HepG2 (cell line): ENCODE data around the gene SCAMP3. TPM values are rescaled to one million over a fixed set of nuclear protein-coding genes. Genes with fewer than 3 reads are reported as not detected.
A peak's percentile ranks its signal among the peaks of the same experiment; 100 is the strongest.

ENCODE experiments used
- ELF1 ChIP-seq: sonication (generic); formaldehyde crosslinking; IDR thresholded peaks from 2 replicates; pipeline ENCODE4 v1.4.0; 2020; ENCODE audit warnings: missing genetic modification reagents
- HES4 ChIP-seq: sonication (generic); formaldehyde crosslinking; IDR thresholded peaks from 2 replicates; pipeline ENCODE4 v1.9.0; 2021; ENCODE audit warnings: mild to moderate bottlenecking, missing genetic modification reagents, borderline replicate concordance
- NFE2L1 ChIP-seq: sonication (generic); formaldehyde crosslinking; IDR thresholded peaks from 2 replicates; pipeline ENCODE4 v1.4.0; 2020; ENCODE audit warnings: missing genetic modification reagents, mild to moderate bottlenecking, borderline replicate concordance
- SP2 ChIP-seq: sonication (generic); formaldehyde crosslinking; IDR thresholded peaks from 2 replicates; pipeline ENCODE4 v1.5.1; 2020; ENCODE audit warnings: mild to moderate bottlenecking, missing genetic modification reagents
- XRCC5 ChIP-seq: fragments of 200-400 bp; formaldehyde crosslinking; optimal IDR thresholded peaks from 2 replicates; pipeline ENCODE3; 2017; ENCODE audit warnings: mild to moderate bottlenecking, low read length
- YY1 ChIP-seq: IDR thresholded peaks from 2 replicates; pipeline ENCODE4 v1.6.1; 2011; ENCODE audit warnings: low read length, low read depth, moderate library complexity, mild to moderate bottlenecking; ENCODE audit not compliant: insufficient read depth, insufficient replicate concordance
- ZFP62 ChIP-seq: sonication (generic); formaldehyde crosslinking; IDR thresholded peaks from 2 replicates; pipeline ENCODE4 v1.4.0; 2020; ENCODE audit warnings: missing genetic modification reagents
- ZNF138 ChIP-seq: sonication (generic); formaldehyde crosslinking; IDR thresholded peaks from 2 replicates; pipeline ENCODE4 v1.5.0; 2020; ENCODE audit warnings: mild to moderate bottlenecking, low read depth, missing genetic modification reagents
- ZNF251 ChIP-seq: sonication (generic); formaldehyde crosslinking; IDR thresholded peaks from 2 replicates; pipeline ENCODE4 v1.9.0; 2021; ENCODE audit warnings: mild to moderate bottlenecking, missing genetic modification reagents
- ZNF550 ChIP-seq: sonication (generic); formaldehyde crosslinking; IDR thresholded peaks from 2 replicates; pipeline ENCODE4 v1.4.0; 2020; ENCODE audit warnings: mild to moderate bottlenecking, missing genetic modification reagents, borderline replicate concordance
- ZNF761 ChIP-seq: sonication (generic); formaldehyde crosslinking; conservative IDR thresholded peaks from 2 replicates; pipeline ENCODE4 v1.4.0; 2020; ENCODE audit warnings: mild to moderate bottlenecking, missing genetic modification reagents
- ZNF841 ChIP-seq: sonication (generic); formaldehyde crosslinking; IDR thresholded peaks from 2 replicates; pipeline ENCODE4 v1.8.1; 2023; ENCODE audit warnings: missing genetic modification reagents, borderline replicate concordance
- polyA plus RNA-seq, 8 experiments: library from polyadenylated mRNA; depleted of rRNA in 3 of 8; stranded (reverse) in 7 of 8; unstranded in 1 of 8; fragments of >200 nt; fragmentation: Illumina TruSeq in 4 of 8; extraction: Trizol in 4 of 8; gene quantifications; 2 replicates each; pipeline versions ENCODE4 v1.2.1 to v1.2.3, GENCODE V29; 2011 to 2016; ENCODE audit warnings: low read depth in 4 of 8, missing spikeins in 1 of 8, mixed read lengths in 1 of 8; ENCODE audit not compliant: insufficient read depth in 1 of 8
- total RNA-seq, 5 experiments: library from RNA; depleted of rRNA; stranded (reverse); fragments of >200 nt; fragmentation: Illumina TruSeq; extraction: Trizol; gene quantifications; 2 replicates each; pipeline ENCODE4 v1.2.3, GENCODE V29; 2016; ENCODE audit warnings: low read depth in 1 of 5
- TF ChIP-seq, protein P1 (sequence below): sonication (generic); formaldehyde crosslinking; IDR thresholded peaks from 2 replicates; pipeline ENCODE4 v1.8.0; 2022; ENCODE audit warnings: mild to moderate bottlenecking, missing genetic modification reagents, moderate library complexity
- TF ChIP-seq, protein P2 (sequence below): sonication (generic); formaldehyde crosslinking; IDR thresholded peaks from 2 replicates; pipeline ENCODE4 v1.8.0; 2022; ENCODE audit warnings: mild to moderate bottlenecking, missing genetic modification reagents, moderate library complexity
- TF ChIP-seq, protein P3 (sequence below): sonication (generic); formaldehyde crosslinking; IDR thresholded peaks from 2 replicates; pipeline ENCODE4 v1.9.0; 2021; ENCODE audit warnings: mild to moderate bottlenecking, missing genetic modification reagents
- TF ChIP-seq, protein P4 (sequence below): sonication (generic); formaldehyde crosslinking; IDR thresholded peaks from 2 replicates; pipeline ENCODE4 v1.4.0; 2020; ENCODE audit warnings: missing genetic modification reagents

Gene SCAMP3
- total and polyA plus RNA-seq, 2 of the 13 experiments (the other 11 are each of a cell fraction or from before 2014, with no cell fraction given) = 46.8 to 83.3 TPM

DNA sequence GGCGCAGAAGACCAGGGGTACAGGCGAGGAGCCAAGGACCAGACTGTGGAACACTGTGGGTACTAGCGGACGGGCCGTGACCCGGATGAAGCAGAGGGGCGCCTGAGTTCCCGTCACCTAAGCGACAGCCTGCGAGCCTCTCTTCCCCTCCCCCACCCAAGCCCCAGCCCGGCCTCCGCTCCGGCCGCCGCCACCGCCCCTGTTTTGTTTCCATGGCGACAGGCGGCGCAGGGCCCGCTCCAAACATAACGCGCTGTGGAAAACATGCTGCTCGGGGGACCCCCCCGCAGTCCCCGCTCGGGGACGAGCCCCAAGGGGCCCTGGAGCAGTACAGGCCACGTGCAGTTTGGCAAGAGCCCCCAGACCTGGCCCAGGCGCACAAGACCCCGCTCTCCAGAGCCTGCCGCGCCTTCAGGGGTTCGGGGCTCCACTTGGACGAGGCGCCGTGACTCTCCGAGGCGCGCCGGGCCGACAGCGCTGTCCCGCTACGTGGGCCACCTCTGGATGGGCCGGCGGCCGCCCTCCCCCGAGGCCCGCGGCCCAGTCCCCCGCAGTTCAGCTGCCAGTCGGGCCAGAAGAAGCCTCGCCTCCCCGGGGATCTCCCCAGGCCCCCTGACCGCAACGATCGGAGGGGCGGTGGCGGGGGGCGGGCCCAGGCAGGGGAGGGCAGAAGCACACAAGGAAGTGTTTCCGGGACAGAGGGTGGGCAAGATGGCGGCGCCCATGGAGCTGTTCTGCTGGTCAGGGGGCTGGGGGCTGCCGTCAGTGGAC is 53.4 kb downstream of the SCAMP3 start, which contains the start of gene MTX1 (continued):
- TF ChIP-seq, protein P1, sequence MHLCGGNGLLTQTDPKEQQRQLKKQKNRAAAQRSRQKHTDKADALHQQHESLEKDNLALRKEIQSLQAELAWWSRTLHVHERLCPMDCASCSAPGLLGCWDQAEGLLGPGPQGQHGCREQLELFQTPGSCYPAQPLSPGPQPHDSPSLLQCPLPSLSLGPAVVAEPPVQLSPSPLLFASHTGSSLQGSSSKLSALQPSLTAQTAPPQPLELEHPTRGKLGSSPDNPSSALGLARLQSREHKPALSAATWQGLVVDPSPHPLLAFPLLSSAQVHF = no peak
- TF ChIP-seq ZNF138 (CRISPR knock-in tag) (no peak; the same call in 1 of the 2 replicates), SP2 (CRISPR knock-in tag) (peak; percentile 75), ZNF841 (no peak), ZNF761 (CRISPR knock-in tag) (no peak), YY1 (peak; percentile 98), ZFP62 (no peak), NFE2L1 (no peak), HES4 (peak; percentile 17; the same call in 1 of the 2 replicates), XRCC5 (no peak), ZNF251 (no peak), ZNF550 (no peak), ELF1 (peak; percentile 38; the same call in 1 of the 2 replicates)
- TF ChIP-seq, protein P2, sequence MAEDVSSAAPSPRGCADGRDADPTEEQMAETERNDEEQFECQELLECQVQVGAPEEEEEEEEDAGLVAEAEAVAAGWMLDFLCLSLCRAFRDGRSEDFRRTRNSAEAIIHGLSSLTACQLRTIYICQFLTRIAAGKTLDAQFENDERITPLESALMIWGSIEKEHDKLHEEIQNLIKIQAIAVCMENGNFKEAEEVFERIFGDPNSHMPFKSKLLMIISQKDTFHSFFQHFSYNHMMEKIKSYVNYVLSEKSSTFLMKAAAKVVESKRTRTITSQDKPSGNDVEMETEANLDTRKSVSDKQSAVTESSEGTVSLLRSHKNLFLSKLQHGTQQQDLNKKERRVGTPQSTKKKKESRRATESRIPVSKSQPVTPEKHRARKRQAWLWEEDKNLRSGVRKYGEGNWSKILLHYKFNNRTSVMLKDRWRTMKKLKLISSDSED (CRISPR knock-in tag) = no peak
- TF ChIP-seq, protein P3, sequence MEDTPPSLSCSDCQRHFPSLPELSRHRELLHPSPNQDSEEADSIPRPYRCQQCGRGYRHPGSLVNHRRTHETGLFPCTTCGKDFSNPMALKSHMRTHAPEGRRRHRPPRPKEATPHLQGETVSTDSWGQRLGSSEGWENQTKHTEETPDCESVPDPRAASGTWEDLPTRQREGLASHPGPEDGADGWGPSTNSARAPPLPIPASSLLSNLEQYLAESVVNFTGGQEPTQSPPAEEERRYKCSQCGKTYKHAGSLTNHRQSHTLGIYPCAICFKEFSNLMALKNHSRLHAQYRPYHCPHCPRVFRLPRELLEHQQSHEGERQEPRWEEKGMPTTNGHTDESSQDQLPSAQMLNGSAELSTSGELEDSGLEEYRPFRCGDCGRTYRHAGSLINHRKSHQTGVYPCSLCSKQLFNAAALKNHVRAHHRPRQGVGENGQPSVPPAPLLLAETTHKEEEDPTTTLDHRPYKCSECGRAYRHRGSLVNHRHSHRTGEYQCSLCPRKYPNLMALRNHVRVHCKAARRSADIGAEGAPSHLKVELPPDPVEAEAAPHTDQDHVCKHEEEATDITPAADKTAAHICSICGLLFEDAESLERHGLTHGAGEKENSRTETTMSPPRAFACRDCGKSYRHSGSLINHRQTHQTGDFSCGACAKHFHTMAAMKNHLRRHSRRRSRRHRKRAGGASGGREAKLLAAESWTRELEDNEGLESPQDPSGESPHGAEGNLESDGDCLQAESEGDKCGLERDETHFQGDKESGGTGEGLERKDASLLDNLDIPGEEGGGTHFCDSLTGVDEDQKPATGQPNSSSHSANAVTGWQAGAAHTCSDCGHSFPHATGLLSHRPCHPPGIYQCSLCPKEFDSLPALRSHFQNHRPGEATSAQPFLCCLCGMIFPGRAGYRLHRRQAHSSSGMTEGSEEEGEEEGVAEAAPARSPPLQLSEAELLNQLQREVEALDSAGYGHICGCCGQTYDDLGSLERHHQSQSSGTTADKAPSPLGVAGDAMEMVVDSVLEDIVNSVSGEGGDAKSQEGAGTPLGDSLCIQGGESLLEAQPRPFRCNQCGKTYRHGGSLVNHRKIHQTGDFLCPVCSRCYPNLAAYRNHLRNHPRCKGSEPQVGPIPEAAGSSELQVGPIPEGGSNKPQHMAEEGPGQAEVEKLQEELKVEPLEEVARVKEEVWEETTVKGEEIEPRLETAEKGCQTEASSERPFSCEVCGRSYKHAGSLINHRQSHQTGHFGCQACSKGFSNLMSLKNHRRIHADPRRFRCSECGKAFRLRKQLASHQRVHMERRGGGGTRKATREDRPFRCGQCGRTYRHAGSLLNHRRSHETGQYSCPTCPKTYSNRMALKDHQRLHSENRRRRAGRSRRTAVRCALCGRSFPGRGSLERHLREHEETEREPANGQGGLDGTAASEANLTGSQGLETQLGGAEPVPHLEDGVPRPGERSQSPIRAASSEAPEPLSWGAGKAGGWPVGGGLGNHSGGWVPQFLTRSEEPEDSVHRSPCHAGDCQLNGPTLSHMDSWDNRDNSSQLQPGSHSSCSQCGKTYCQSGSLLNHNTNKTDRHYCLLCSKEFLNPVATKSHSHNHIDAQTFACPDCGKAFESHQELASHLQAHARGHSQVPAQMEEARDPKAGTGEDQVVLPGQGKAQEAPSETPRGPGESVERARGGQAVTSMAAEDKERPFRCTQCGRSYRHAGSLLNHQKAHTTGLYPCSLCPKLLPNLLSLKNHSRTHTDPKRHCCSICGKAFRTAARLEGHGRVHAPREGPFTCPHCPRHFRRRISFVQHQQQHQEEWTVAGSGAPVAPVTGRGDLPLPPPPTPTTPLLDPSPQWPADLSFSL (CRISPR knock-in tag) = peak; percentile 63; the same call in 1 of the 2 replicates
- TF ChIP-seq, protein P4, sequence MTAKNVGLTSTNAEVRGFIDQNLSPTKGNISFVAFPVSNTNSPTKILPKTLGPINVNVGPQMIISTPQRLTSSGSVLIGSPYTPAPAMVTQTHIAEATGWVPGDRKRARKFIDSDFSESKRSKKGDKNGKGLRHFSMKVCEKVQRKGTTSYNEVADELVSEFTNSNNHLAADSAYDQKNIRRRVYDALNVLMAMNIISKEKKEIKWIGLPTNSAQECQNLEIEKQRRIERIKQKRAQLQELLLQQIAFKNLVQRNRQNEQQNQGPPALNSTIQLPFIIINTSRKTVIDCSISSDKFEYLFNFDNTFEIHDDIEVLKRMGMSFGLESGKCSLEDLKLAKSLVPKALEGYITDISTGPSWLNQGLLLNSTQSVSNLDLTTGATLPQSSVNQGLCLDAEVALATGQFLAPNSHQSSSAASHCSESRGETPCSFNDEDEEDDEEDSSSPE (CRISPR knock-in tag) = no peak
